Parathyroid adenoma (tissue), 2 donors: ENCODE data around the gene RCL1.

Experiments
- H2AFZ ChIP-seq: fragments of 300-600 bp; sonication (generic); one replicate; pipeline ENCODE4 v1.7.0; 2017; ENCODE audit warnings: antibody characterized with exemption, mild to moderate bottlenecking
- H3K27ac ChIP-seq: fragments of 300-600 bp; sonication (generic); one replicate; pipeline ENCODE4 v1.7.0; 2017
- H3K27me3 ChIP-seq: fragments of 300-600 bp; sonication (generic); one replicate; pipeline ENCODE4 v1.7.0; 2017; ENCODE audit warnings: low read length; ENCODE audit not compliant: control insufficient read depth, insufficient read depth
- H3K36me3 ChIP-seq: fragments of 300-600 bp; sonication (generic); one replicate; pipeline ENCODE4 v1.7.0; 2017; ENCODE audit warnings: low read length; ENCODE audit not compliant: control insufficient read depth, insufficient read depth
- H3K4me1 ChIP-seq: fragments of 300-600 bp; sonication (generic); one replicate; pipeline ENCODE4 v1.7.0; 2017; ENCODE audit warnings: control low read depth
- H3K4me2 ChIP-seq: fragments of 300-600 bp; sonication (generic); one replicate; pipeline ENCODE4 v1.7.0; 2017; ENCODE audit warnings: low read length
- H3K4me3 ChIP-seq: fragments of 300-600 bp; sonication (generic); one replicate; pipeline ENCODE4 v1.7.0; 2017; ENCODE audit warnings: low read depth, low read length
- H3K79me2 ChIP-seq: fragments of 300-600 bp; sonication (generic); one replicate; pipeline ENCODE4 v1.7.0; 2017; ENCODE audit warnings: control low read depth
- H3K9ac ChIP-seq: fragments of 300-600 bp; sonication (generic); one replicate; pipeline ENCODE4 v1.7.0; 2017; ENCODE audit warnings: mild to moderate bottlenecking
- H3K9me3 ChIP-seq: fragments of 300-600 bp; sonication (generic); one replicate; pipeline ENCODE4 v1.7.0; 2017; ENCODE audit warnings: low read length; ENCODE audit not compliant: control insufficient read depth
- TF ChIP-seq, protein P1 (sequence below): fragments of 300-600 bp; sonication (generic); IDR thresholded peaks from one replicate; pipeline ENCODE4 v1.7.0; 2017; ENCODE audit warnings: antibody characterized with exemption, mild to moderate bottlenecking
- donor health status: primary hyperparathyroidism.

RCL1 gene

GRCh38 chr9:4850603-4851310 lies 58.0 kb downstream of the RCL1 start:
- TF ChIP-seq, protein P1, sequence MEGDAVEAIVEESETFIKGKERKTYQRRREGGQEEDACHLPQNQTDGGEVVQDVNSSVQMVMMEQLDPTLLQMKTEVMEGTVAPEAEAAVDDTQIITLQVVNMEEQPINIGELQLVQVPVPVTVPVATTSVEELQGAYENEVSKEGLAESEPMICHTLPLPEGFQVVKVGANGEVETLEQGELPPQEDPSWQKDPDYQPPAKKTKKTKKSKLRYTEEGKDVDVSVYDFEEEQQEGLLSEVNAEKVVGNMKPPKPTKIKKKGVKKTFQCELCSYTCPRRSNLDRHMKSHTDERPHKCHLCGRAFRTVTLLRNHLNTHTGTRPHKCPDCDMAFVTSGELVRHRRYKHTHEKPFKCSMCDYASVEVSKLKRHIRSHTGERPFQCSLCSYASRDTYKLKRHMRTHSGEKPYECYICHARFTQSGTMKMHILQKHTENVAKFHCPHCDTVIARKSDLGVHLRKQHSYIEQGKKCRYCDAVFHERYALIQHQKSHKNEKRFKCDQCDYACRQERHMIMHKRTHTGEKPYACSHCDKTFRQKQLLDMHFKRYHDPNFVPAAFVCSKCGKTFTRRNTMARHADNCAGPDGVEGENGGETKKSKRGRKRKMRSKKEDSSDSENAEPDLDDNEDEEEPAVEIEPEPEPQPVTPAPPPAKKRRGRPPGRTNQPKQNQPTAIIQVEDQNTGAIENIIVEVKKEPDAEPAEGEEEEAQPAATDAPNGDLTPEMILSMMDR: no peak
- H3K4me3 ChIP-seq: no peak overlapping the region
- no peaks in the 10 kb centered on the region for H3K4me1 ChIP-seq
- H2AFZ ChIP-seq: no peak overlapping the region
- H3K4me2 ChIP-seq: no peak overlapping the region
- H3K9ac ChIP-seq: no peak overlapping the region
- H3K9me3 ChIP-seq: no peaks in the 10 kb centered on the region
- no peaks in the 10 kb centered on the region for H3K27me3 ChIP-seq
- no peak overlapping the region for H3K27ac ChIP-seq
- H3K79me2 ChIP-seq: no peaks in the 10 kb centered on the region
- no peaks in the 10 kb centered on the region for H3K36me3 ChIP-seq

DNA sequence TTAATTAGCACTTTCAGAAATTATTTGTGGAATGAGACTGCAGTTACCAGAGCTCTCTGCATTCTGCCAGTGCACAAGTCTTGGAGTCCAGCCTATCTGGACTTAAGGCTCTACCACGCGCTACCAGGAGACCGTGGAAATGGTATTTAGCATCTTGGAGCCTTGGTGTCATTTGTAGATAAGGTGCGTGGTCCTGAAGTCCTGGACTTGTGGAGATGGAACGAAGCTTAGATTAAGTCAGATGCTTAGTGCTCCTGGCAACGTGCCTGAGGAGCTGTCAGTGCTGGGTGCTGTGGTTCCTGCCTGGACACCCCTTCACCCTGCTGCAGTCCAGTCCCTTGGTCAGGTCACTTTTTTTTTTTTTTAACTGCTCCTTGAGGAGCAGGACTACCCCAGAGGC lies 59.7 kb downstream of the RCL1 start:
- Histone ChIP-seq H3K27me3 (no peaks in the 10 kb centered on the region), H3K4me2 (no peak overlapping the region), H3K4me3 (no peak overlapping the region), H3K36me3 (no peaks in the 10 kb centered on the region), H2AFZ (no peak overlapping the region), H3K79me2 (no peaks in the 10 kb centered on the region), H3K9ac (no peak overlapping the region), H3K4me1 (no peaks in the 10 kb centered on the region), H3K9me3 (no peaks in the 10 kb centered on the region), H3K27ac (no peak overlapping the region)
- TF ChIP-seq, protein P1: no peak

- H3K27ac ChIP-seq: no peak overlapping the region
- no peak overlapping the region for H3K4me3 ChIP-seq
- H3K4me1 ChIP-seq: no peaks in the 10 kb centered on the region
- H3K36me3 ChIP-seq: no peaks in the 10 kb centered on the region
- H3K9me3 ChIP-seq: no peaks in the 10 kb centered on the region
- H3K27me3 ChIP-seq: no peaks in the 10 kb centered on the region
- no peak overlapping the region for H2AFZ ChIP-seq
- H3K79me2 ChIP-seq: no peaks in the 10 kb centered on the region
- no peak overlapping the region for H3K9ac ChIP-seq
- TF ChIP-seq, protein P1: no peak
- H3K4me2 ChIP-seq: no peak overlapping the region
These were observed 61.5 kb downstream of the RCL1 start for GRCh38 chr9:4854265-4854590.

DNA sequence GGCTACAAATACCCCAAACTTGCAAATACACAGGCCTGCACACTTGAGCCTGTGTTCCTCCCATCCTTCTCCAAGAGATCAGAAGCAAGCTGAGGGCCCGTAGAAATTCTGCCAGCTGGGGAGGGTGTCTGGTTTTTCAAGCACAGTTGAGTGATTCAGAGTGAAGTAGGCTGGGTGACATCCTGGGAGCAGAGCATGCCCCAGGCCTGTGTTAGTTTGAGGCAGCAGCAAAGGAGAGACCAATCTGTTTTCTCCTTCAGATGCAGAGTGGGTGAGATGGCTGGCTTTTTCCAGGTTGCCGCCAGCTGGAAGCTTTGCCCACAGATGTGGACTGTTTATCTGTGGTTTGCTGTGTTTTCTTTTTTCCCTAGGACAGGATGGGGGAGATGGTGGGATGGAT lies 63.1 kb downstream of the RCL1 start:
- Histone ChIP-seq H3K4me2 (no peak overlapping the region), H3K27ac (no peak overlapping the region), H3K79me2 (no peaks in the 10 kb centered on the region), H3K9me3 (no peaks in the 10 kb centered on the region), H2AFZ (no peak overlapping the region), H3K9ac (no peak overlapping the region), H3K36me3 (no peaks in the 10 kb centered on the region), H3K4me3 (no peak overlapping the region), H3K27me3 (no peaks in the 10 kb centered on the region), H3K4me1 (no peaks in the 10 kb centered on the region)
- TF ChIP-seq, protein P1: no peak

GRCh38 chr9:4857163-4857810 lies 64.5 kb downstream of the RCL1 start:
- H3K36me3 ChIP-seq: no peaks in the 10 kb centered on the region
- H3K4me1 ChIP-seq: no peaks in the 10 kb centered on the region
- H2AFZ ChIP-seq: no peak overlapping the region
- H3K9ac ChIP-seq: no peak overlapping the region
- no peaks in the 10 kb centered on the region for H3K79me2 ChIP-seq
- H3K4me3 ChIP-seq: no peak overlapping the region
- TF ChIP-seq, protein P1: no peak
- H3K9me3 ChIP-seq: no peaks in the 10 kb centered on the region
- no peak overlapping the region for H3K4me2 ChIP-seq
- H3K27me3 ChIP-seq: no peaks in the 10 kb centered on the region
- no peak overlapping the region for H3K27ac ChIP-seq
